CD14-positive monocyte (primary cell): ENCODE results near the gene MRPL46. TPM values are rescaled to one million over a fixed set of nuclear protein-coding genes. Genes with fewer than 3 reads are reported as not detected.

ENCODE experiments used
- DNase-seq, 3 donors: peaks; one replicate each; pipeline ENCODE4 v3.0.0-alpha.2; 2011 to 2022
- H2AFZ ChIP-seq: 2 replicates; pipeline ENCODE4 v1.6.0; 2012; ENCODE audit warnings: mild to moderate bottlenecking, low read depth, low read length, inconsistent platforms; ENCODE audit not compliant: insufficient read depth, poor library complexity, severe bottlenecking
- H3K27ac ChIP-seq, 2 donors: 1 replicate in 1 of 2; 2 replicates in 1 of 2; pipeline ENCODE4 v1.5.1; 2012 to 2013; ENCODE audit warnings: low read length in 2 of 2, control low read depth in 1 of 2, inconsistent platforms in 1 of 2, low read depth in 1 of 2, mild to moderate bottlenecking in 1 of 2
- H3K27me3 ChIP-seq, 2 donors: one replicate each; pipeline versions ENCODE4 v1.6.0 to v1.6.1; 2011 to 2013; ENCODE audit warnings: low read length in 2 of 2; ENCODE audit not compliant: control insufficient read depth in 2 of 2, insufficient read depth in 2 of 2
- H3K36me3 ChIP-seq, 2 donors: replicated peaks in 1 of 2; 1 replicate in 1 of 2; 2 replicates in 1 of 2; pipeline versions ENCODE4 v1.5.1 to v1.6.1; 2012 to 2013; ENCODE audit warnings: low read length in 2 of 2, control low read depth in 1 of 2, inconsistent platforms in 1 of 2, mild to moderate bottlenecking in 1 of 2; ENCODE audit not compliant: insufficient read depth in 2 of 2, control insufficient read depth in 1 of 2
- H3K4me1 ChIP-seq, 2 donors: 1 replicate in 1 of 2; 2 replicates in 1 of 2; pipeline versions ENCODE4 v1.5.1 to v1.6.1; 2012 to 2013; ENCODE audit warnings: low read length in 2 of 2, control low read depth in 1 of 2, inconsistent platforms in 1 of 2, mild to moderate bottlenecking in 1 of 2, moderate library complexity in 1 of 2; ENCODE audit not compliant: insufficient read depth in 2 of 2, control insufficient read depth in 1 of 2
- H3K4me2 ChIP-seq: replicated peaks from 2 replicates; pipeline ENCODE3; 2012; ENCODE audit warnings: low read length, moderate library complexity, mild to moderate bottlenecking; ENCODE audit not compliant: poor library complexity, severe bottlenecking; ENCODE audit errors: extremely low read depth
- H3K4me3 ChIP-seq, 3 experiments: fragments of 200-600 bp in 1 of 3; sonication (generic) in 1 of 3; replicated peaks in 1 of 3; 1 replicate in 2 of 3; 2 replicates in 1 of 3; pipeline ENCODE4 v1.5.1; 2011 to 2013; ENCODE audit warnings: low read length in 3 of 3, mild to moderate bottlenecking in 3 of 3, control low read depth in 2 of 3, low read depth in 2 of 3, inconsistent platforms in 1 of 3, moderate library complexity in 1 of 3
- H3K79me2 ChIP-seq: 2 replicates; pipeline ENCODE4 v1.6.0; 2012; ENCODE audit warnings: mild to moderate bottlenecking, control low read depth, inconsistent platforms, low read length, moderate library complexity; ENCODE audit not compliant: insufficient read depth
- H3K9ac ChIP-seq: 2 replicates; pipeline ENCODE4 v1.6.0; 2017; ENCODE audit warnings: low read length, mild to moderate bottlenecking; ENCODE audit not compliant: insufficient read depth, poor library complexity, severe bottlenecking
- H3K9me3 ChIP-seq, 2 donors: replicated peaks in 1 of 2; 1 replicate in 1 of 2; 2 replicates in 1 of 2; pipeline versions ENCODE4 v1.5.1 to v1.6.1; 2012 to 2013; ENCODE audit warnings: low read length in 2 of 2, control low read depth in 1 of 2; ENCODE audit not compliant: control insufficient read depth in 1 of 2, insufficient read depth in 1 of 2
- H4K20me1 ChIP-seq: 2 replicates; pipeline ENCODE4 v1.6.0; 2012; ENCODE audit warnings: mild to moderate bottlenecking, low read length, control low read depth, moderate library complexity; ENCODE audit not compliant: insufficient read depth
- H3K27ac Mint-ChIP-seq, 7 donors: one replicate each; pipeline ENCODE4 v1.8.0; 2020; ENCODE audit warnings: mild to moderate bottlenecking in 7 of 7, mixed read lengths in 7 of 7, moderate library complexity in 6 of 7, inconsistent platforms in 2 of 7
- H3K27me3 Mint-ChIP-seq, 3 donors: one replicate each; pipeline ENCODE4 v1.8.0; 2021 to 2022; ENCODE audit warnings: low read depth in 3 of 3, mild to moderate bottlenecking in 3 of 3, mixed read lengths in 3 of 3, moderate library complexity in 3 of 3, inconsistent platforms in 1 of 3
- H3K36me3 Mint-ChIP-seq, 2 donors: one replicate each; pipeline ENCODE4 v1.8.0; 2020; ENCODE audit warnings: mixed read lengths in 2 of 2, inconsistent platforms in 1 of 2, mild to moderate bottlenecking in 1 of 2
- H3K4me1 Mint-ChIP-seq: one replicate; pipeline ENCODE4 v1.8.0; 2020; ENCODE audit warnings: mild to moderate bottlenecking, mixed read lengths
- H3K4me3 Mint-ChIP-seq, 2 donors: one replicate each; pipeline ENCODE4 v1.8.0; 2020; ENCODE audit warnings: mild to moderate bottlenecking in 2 of 2, mixed read lengths in 2 of 2, moderate library complexity in 1 of 2
- H3K9me3 Mint-ChIP-seq, 7 donors: one replicate each; pipeline ENCODE4 v1.8.0; 2020 to 2022; ENCODE audit warnings: mixed read lengths in 7 of 7, mild to moderate bottlenecking in 6 of 7, moderate library complexity in 6 of 7, inconsistent platforms in 2 of 7
- whole genome bisulfite sequencing: methylation state at CpG from one replicate; pipeline ENCODE4 v1.1.5; 2013; ENCODE audit warnings: missing lambda C conversion rate; ENCODE audit not compliant: insufficient coverage; 5-methylcytosine and 5-hydroxymethylcytosine counted together
- intact Hi-C, 2 donors: fragments of 100-400 bp; cut with micrococcal nuclease; formaldehyde crosslinking; loops; one replicate each; pipeline versions ENCODE4 v1.15.0 to v1.15.1; 2023
- polyA plus RNA-seq, 3 donors: library from polyadenylated mRNA; depleted of rRNA in 1 of 3; unstranded in 2 of 3; stranded (reverse) in 1 of 3; fragments of 300-500 nt in 2 of 3; fragments of >200 nt in 1 of 3; fragmentation: Illumina TruSeq in 2 of 3; gene quantifications; 1 replicate in 2 of 3; 2 replicates in 1 of 3; pipeline ENCODE4 v1.2.3, GENCODE V29; 2012 to 2021
- TF ChIP-seq, protein P1 (sequence below): fragments of 200-600 bp; IDR thresholded peaks from one replicate; pipeline ENCODE4 v1.8.0; 2022; ENCODE audit warnings: antibody characterized with exemption, mild to moderate bottlenecking

Gene MRPL46
- polyA plus RNA-seq, 3 donors = 6.3 to 20.3 (median 17.0) TPM

DNA sequence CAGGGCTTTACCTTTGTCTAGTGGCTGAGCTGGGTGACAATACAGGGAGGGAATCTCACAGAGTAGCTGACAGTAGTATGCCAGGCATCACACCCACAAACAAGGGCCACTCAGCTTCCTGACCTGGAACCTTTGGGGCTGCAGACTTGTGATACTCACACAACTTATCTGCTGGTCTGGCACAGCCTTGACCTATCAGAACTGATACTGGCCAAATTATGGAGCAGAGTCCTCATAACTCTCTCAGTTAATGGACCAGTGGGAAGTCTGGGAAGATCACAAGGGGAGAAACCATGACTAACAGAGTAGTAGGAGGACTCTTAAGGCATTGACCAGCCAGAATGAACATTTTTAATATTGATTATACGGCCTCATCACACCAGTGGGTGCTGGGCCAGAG is 19.4 kb downstream of the MRPL46 start:
- H3K9me3 ChIP-seq = peaks cover 3 to 4% of the 10 kb centered on the region in 2 donors
- no peak overlapping the region for H3K4me2 ChIP-seq
- no peak overlapping the region for H3K4me3 ChIP-seq
- TF ChIP-seq, protein P1, sequence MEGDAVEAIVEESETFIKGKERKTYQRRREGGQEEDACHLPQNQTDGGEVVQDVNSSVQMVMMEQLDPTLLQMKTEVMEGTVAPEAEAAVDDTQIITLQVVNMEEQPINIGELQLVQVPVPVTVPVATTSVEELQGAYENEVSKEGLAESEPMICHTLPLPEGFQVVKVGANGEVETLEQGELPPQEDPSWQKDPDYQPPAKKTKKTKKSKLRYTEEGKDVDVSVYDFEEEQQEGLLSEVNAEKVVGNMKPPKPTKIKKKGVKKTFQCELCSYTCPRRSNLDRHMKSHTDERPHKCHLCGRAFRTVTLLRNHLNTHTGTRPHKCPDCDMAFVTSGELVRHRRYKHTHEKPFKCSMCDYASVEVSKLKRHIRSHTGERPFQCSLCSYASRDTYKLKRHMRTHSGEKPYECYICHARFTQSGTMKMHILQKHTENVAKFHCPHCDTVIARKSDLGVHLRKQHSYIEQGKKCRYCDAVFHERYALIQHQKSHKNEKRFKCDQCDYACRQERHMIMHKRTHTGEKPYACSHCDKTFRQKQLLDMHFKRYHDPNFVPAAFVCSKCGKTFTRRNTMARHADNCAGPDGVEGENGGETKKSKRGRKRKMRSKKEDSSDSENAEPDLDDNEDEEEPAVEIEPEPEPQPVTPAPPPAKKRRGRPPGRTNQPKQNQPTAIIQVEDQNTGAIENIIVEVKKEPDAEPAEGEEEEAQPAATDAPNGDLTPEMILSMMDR = no peak
- H2AFZ ChIP-seq = no peak overlapping the region
- no peaks in the 10 kb centered on the region for H3K36me3 ChIP-seq
- Mint-ChIP-seq H3K4me3 (no peak overlapping the region), H3K36me3 (no peaks in the 10 kb centered on the region), H3K4me1 (peaks cover 3% of the 10 kb centered on the region), H3K9me3 (peaks cover 4 to 16% (median 11%) of the 10 kb centered on the region in 7 donors), H3K27ac (no peak overlapping the region), H3K27me3 (peaks cover 0 to 8% (median 6%) of the 10 kb centered on the region in 3 donors)
- no peak overlapping the region for H3K9ac ChIP-seq
- WGBS = no CpG with 5 or more reads among the region's 1 CpG
- H4K20me1 ChIP-seq = no peaks in the 10 kb centered on the region
- intact Hi-C loops = no loop called here
- no peak for DNase-seq
- no peaks in the 10 kb centered on the region for H3K27me3 ChIP-seq
- no peaks in the 10 kb centered on the region for H3K79me2 ChIP-seq
- no peak overlapping the region for H3K27ac ChIP-seq
- no peaks in the 10 kb centered on the region for H3K4me1 ChIP-seq

DNA sequence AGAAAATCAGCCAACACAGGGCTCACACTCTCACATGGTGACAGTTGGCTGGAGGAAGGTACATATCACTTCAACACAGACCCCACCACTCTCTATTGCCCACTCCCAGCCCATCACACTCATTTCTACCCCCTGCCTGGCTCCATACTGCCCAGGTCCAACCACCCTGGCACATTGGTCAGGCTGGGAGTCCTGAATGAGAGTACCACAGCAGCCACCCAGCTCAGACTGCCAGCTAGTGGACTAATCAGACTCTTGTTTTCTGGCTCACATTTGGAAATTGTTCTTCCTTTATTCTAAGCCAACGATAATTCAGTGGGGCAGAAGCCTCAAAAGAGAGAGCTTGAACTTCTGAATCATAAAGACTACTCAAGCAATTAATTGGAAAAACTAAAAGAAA is 20.0 kb downstream of the MRPL46 start:
- H3K4me1 Mint-ChIP-seq = peaks cover 3% of the 10 kb centered on the region
- no peak overlapping the region for H3K27ac Mint-ChIP-seq
- DNase-seq = no peak
- peaks cover 3 to 4% of the 10 kb centered on the region in 2 donors for H3K9me3 ChIP-seq
- no peak overlapping the region for H2AFZ ChIP-seq
- intact Hi-C loops = no loop called here
- H3K4me2 ChIP-seq = no peak overlapping the region
- H4K20me1 ChIP-seq = no peaks in the 10 kb centered on the region
- no peak overlapping the region for H3K9ac ChIP-seq
- H3K4me3 Mint-ChIP-seq = no peak overlapping the region
- H3K79me2 ChIP-seq = no peaks in the 10 kb centered on the region
- no CpG with 5 or more reads among the region's 1 CpG for WGBS
- TF ChIP-seq, protein P1 = no peak
- H3K27me3 Mint-ChIP-seq = peaks cover 0 to 9% (median 6%) of the 10 kb centered on the region in 3 donors
- no peaks in the 10 kb centered on the region for H3K4me1 ChIP-seq
- H3K36me3 Mint-ChIP-seq = no peaks in the 10 kb centered on the region
- H3K4me3 ChIP-seq = no peak overlapping the region
- peaks cover 0 to 2% of the 10 kb centered on the region in 2 donors for H3K27me3 ChIP-seq
- peaks cover 4 to 19% (median 11%) of the 10 kb centered on the region in 7 donors for H3K9me3 Mint-ChIP-seq
- H3K36me3 ChIP-seq = no peaks in the 10 kb centered on the region
- no peak overlapping the region for H3K27ac ChIP-seq
